Stimulated activated CD4-positive, alpha-beta T cell treated with anti-CD3 and anti-CD28 coated beads, Interleukin-4, amount 100 ng/mL, for 24 hours (primary cell): ENCODE measurements around the gene TIMM22.
"Not testable (repeated sequence)": the region's sequence is repeated elsewhere in the genome, so short reads cannot be mapped to it uniquely, and the experiment has no call there.

Experiments
- DNase-seq: peaks from one replicate; pipeline ENCODE4 v3.0.0-alpha.2; 2020

TIMM22 gene

GRCh38 chr17:1040216-1040600, 43.3 kb downstream of the TIMM22 start:
- DNase-seq = no peak

GRCh38 chr17:1041746-1042145, 44.8 kb downstream of the TIMM22 start:
- no peak for DNase-seq

DNA sequence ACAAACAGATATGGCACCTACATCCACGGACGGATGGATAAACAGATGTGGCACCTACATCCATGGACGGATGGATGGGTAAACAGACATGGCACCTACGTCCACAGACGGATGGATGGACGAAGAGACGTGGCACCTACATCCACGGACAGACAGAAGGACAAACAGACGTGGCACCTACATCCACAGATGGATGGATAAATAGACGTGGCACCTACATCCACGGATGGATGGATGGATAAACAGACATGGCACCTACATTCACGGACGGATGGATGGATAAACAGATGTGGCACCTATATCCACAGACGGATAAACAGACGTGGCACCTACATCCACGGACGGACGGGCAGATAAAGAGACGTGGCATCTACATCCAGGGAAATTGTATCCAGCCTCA, 45.6 kb downstream of the TIMM22 start:
- no peak for DNase-seq

- DNase-seq = no peak
Observed at GRCh38 chr17:1043601-1044251, 46.8 kb downstream of the TIMM22 start.

DNA sequence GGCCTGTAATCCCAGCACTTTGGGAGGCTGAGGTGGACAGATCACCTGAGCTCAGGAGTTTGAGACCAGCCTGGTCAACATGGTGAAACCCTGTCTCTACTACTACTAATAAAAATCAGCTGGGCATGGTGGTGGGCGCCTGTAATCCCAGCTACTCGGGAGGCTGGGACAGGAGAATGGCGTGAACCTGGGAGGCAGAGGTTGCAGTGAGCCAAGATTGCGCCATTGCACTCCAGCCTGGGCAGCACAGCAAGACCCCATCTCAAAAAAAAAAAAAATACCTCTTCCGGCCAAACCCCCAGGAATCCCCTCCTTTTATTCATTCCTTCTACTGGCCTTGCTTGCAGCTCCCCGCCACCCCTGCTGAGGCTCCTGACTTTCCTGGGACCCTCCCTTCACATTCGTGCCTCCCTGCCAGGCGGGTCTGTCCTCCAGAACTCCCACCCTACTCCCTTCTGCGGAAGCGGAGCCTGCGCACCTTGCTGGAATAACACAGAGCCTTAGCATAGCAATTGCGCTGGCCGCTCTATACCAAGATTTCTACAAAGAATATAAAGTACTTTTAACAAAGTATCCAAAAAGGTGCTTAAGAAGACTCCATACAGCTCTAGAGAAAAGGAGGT, 47.6 kb downstream of the TIMM22 start:
- not testable (repeated sequence) for DNase-seq

DNA sequence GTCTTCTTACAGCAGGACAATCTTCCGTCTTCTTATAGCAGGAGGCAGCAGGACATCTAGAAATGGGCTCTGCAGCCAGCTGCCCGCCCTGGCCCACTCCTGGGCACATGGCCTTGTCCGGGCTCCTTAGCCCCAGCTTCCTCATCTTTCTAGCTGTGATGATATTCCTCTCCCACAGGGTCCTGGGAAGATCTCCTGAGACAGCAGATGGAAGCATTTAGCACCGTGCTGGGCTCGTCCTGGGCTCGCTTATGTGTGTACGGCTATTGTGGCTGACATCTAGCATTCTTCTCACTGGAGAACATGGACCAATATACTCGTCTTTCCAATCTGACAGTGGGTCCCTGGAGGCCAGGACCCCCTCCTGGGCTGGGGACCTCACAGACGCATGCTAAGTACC, 48.5 kb downstream of the TIMM22 start:
- no peak for DNase-seq

GRCh38 chr17:1047177-1047878, 50.4 kb downstream of the TIMM22 start:
- no peak for DNase-seq

GRCh38 chr17:1047879-1048470, 51.0 kb downstream of the TIMM22 start:
- DNase-seq = no peak

DNA sequence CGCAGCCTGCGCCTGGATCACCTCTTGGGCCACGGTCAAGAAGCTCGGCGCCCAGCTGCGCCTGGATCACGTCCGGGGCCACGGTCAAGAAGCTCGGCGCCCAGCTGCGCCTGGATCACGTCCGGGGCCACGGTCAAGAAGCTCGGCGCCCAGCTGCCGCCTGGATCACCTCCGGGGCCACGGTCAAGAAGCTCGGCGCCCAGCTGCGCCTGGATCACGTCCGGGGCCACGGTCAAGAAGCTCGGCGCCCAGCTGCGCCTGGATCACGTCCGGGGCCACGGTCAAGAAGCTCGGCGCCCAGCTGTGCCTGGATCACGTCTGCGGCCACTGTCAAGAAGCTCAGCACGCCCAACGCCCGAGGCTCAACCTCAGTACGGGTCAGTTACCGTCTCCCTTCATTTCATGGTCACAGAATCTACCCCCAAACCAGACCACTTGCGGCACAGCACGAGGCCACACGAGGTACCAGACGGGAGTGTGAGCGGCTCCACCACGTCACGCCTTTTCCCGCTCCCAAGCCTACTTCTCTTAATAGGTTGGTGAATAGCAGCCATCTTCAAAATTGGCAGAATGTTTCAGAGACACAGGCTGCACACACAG, 51.7 kb downstream of the TIMM22 start:
- DNase-seq = not testable (repeated sequence)

- DNase-seq = no peak
Observed at GRCh38 chr17:1049446-1050225, 52.7 kb downstream of the TIMM22 start.

DNA sequence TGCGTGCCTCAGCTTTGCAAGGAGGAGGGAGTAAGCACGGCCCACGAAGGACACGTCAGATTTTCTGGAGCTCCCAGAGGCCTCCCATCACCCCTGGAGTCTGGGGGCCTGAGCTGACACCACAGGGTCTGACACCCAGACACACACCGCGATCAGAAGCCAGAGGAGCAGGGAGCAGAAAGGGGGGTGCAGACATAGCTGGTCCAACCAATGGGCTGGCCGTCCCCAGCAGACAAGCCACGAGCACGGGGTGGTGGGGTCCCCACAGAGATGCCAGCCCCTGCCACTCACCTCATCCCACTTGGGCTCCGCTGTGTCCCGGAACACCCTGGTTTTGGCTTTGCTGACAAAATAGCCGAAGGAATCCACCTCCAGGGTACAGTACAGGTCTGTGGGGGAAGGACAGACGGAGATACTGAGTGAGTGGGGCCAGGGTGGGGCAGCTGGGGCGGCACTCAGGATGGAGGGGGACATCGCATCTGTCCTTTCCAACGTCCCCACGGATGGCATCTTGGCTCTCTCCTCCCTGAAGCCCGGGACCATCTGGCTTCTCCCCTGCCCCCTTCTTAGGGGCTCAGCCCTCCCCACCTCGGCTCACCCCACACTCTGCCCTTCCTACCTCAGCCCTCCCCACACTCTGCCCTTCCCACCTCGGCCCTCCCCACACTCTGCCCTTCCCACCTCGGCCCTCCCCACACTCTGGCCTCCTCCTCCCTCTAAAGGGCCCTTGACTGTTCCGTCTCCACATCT, 53.5 kb downstream of the TIMM22 start:
- no peak for DNase-seq

GRCh38 chr17:1050996-1051925, 54.3 kb downstream of the TIMM22 start:
- DNase-seq = no peak
